GM12878 (cell line): ENCODE data around the gene PITPNM3. TPM values are rescaled to one million over a fixed set of nuclear protein-coding genes. Genes with fewer than 3 reads are reported as not detected.

Experiments
- ASH2L ChIP-seq: fragments of 300-600, 200-600 bp; sonication (generic); IDR thresholded peaks from 2 replicates; pipeline ENCODE4 v1.6.1; 2017; ENCODE audit warnings: low read depth, mild to moderate bottlenecking, borderline replicate concordance
- MEF2B ChIP-seq: fragments of 450-650 bp; IDR thresholded peaks from 2 replicates; pipeline ENCODE4 v1.6.1; 2018; ENCODE audit warnings: mild to moderate bottlenecking, moderate library complexity; ENCODE audit not compliant: partially characterized antibody, poor library complexity, severe bottlenecking
- POLR2A ChIP-seq: IDR thresholded peaks from 2 replicates; pipeline ENCODE4 v1.6.1; 2011; ENCODE audit warnings: low read depth, mild to moderate bottlenecking, low read length
- SP1 ChIP-seq: IDR thresholded peaks from one replicate; pipeline ENCODE4 v1.6.1; 2011; ENCODE audit warnings: low read depth, low read length
- SREBF1 ChIP-seq: IDR thresholded peaks from 2 replicates; pipeline ENCODE4 v1.6.1; 2012; ENCODE audit warnings: mild to moderate bottlenecking, low read length
- YBX1 ChIP-seq: fragments of 450-650 bp; IDR thresholded peaks from 2 replicates; pipeline ENCODE4 v1.6.1; 2016; ENCODE audit warnings: antibody characterized with exemption
- polyA plus RNA-seq, 11 experiments: library from polyadenylated mRNA; depleted of rRNA in 4 of 11; unstranded in 6 of 11; stranded (reverse) in 5 of 11; fragments of >200 nt; fragmentation: Nextera tagmentation in 4 of 11; fragmentation: Illumina TruSeq in 1 of 11; extraction: Ambion mirVana in 4 of 11; extraction: Trizol in 1 of 11; gene quantifications; 1 replicate in 1 of 11; 2 replicates in 10 of 11; pipeline versions ENCODE4 v1.2.1 to v1.2.3, GENCODE V29; 2011 to 2016; ENCODE audit warnings: inconsistent platforms in 2 of 11, missing spikeins in 2 of 11, low read depth in 1 of 11
- total RNA-seq, 4 experiments: library from RNA; depleted of rRNA in 3 of 4; stranded (reverse); fragments of >200 nt in 3 of 4; fragmentation: Illumina TruSeq in 1 of 4; extraction: Trizol in 1 of 4; gene quantifications; 2 replicates each; pipeline versions ENCODE4 v1.2.1 to v1.2.3, GENCODE V29; 2013 to 2021
- TF ChIP-seq, protein P1 (sequence below): fragments of 450-650 bp; IDR thresholded peaks from 2 replicates; pipeline ENCODE4 v1.6.1; 2018; ENCODE audit warnings: borderline replicate concordance, mild to moderate bottlenecking; ENCODE audit not compliant: partially characterized antibody
- TF ChIP-seq, protein P2 (sequence below): fragments of 450-650 bp; IDR thresholded peaks from 2 replicates; pipeline ENCODE4 v1.6.1; 2017; ENCODE audit warnings: mild to moderate bottlenecking, moderate library complexity
- TF ChIP-seq, protein P3 (sequence below): fragments of 450-650 bp; formaldehyde crosslinking; IDR thresholded peaks from 2 replicates; pipeline ENCODE4 v1.4.0; 2020; ENCODE audit warnings: mild to moderate bottlenecking, moderate library complexity

Gene PITPNM3
- total and polyA plus RNA-seq, 10 of the 15 experiments (the other 5 are each of a cell fraction or from before 2014, with no cell fraction given) = 0.02 to 0.49 (median 0.19) TPM; not detected in 1

DNA sequence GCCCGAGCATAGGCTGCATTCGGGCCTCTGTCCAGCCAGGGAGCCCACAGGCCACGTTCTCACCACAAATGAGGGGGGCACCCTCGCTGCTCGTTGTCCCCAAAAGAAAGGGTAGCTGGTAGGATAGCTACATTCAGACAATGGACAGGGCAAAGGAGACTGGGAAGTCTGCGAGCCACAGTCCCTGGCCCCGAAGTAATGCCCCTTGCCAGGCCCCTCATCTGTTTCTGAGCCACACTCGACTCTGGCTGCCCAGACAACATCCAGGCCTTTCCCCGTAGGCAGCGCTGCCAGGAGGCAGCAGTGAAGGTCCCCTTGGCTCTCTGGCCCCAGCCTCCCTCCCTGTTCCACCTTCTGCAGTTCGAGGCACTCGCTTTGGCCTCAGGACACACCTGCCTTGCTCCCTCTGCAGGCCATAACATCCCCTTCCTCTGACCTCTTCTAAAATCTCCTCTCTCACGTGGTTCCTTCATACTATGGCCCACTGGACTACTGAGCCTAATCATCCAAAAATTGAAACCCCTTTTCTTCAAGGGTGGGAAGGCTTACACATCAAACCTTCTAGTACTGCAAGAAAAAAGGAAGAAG is 133.6 kb downstream of the PITPNM3 start (continued):
- TF ChIP-seq, protein P1, sequence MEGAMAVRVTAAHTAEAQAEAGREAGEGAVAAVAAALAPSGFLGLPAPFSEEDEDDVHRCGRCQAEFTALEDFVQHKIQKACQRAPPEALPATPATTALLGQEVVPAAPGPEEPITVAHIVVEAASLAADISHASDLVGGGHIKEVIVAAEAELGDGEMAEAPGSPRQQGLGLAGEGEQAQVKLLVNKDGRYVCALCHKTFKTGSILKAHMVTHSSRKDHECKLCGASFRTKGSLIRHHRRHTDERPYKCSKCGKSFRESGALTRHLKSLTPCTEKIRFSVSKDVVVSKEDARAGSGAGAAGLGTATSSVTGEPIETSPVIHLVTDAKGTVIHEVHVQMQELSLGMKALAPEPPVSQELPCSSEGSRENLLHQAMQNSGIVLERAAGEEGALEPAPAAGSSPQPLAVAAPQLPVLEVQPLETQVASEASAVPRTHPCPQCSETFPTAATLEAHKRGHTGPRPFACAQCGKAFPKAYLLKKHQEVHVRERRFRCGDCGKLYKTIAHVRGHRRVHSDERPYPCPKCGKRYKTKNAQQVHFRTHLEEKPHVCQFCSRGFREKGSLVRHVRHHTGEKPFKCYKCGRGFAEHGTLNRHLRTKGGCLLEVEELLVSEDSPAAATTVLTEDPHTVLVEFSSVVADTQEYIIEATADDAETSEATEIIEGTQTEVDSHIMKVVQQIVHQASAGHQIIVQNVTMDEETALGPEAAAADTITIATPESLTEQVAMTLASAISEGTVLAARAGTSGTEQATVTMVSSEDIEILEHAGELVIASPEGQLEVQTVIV = no peak
- TF ChIP-seq POLR2A = no peak
- TF ChIP-seq SP1 = no peak
- TF ChIP-seq, protein P2, sequence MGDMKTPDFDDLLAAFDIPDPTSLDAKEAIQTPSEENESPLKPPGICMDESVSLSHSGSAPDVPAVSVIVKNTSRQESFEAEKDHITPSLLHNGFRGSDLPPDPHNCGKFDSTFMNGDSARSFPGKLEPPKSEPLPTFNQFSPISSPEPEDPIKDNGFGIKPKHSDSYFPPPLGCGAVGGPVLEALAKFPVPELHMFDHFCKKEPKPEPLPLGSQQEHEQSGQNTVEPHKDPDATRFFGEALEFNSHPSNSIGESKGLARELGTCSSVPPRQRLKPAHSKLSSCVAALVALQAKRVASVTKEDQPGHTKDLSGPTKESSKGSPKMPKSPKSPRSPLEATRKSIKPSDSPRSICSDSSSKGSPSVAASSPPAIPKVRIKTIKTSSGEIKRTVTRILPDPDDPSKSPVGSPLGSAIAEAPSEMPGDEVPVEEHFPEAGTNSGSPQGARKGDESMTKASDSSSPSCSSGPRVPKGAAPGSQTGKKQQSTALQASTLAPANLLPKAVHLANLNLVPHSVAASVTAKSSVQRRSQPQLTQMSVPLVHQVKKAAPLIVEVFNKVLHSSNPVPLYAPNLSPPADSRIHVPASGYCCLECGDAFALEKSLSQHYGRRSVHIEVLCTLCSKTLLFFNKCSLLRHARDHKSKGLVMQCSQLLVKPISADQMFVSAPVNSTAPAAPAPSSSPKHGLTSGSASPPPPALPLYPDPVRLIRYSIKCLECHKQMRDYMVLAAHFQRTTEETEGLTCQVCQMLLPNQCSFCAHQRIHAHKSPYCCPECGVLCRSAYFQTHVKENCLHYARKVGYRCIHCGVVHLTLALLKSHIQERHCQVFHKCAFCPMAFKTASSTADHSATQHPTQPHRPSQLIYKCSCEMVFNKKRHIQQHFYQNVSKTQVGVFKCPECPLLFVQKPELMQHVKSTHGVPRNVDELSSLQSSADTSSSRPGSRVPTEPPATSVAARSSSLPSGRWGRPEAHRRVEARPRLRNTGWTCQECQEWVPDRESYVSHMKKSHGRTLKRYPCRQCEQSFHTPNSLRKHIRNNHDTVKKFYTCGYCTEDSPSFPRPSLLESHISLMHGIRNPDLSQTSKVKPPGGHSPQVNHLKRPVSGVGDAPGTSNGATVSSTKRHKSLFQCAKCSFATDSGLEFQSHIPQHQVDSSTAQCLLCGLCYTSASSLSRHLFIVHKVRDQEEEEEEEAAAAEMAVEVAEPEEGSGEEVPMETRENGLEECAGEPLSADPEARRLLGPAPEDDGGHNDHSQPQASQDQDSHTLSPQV = no peak
- no peak for TF ChIP-seq ASH2L
- TF ChIP-seq, protein P3, sequence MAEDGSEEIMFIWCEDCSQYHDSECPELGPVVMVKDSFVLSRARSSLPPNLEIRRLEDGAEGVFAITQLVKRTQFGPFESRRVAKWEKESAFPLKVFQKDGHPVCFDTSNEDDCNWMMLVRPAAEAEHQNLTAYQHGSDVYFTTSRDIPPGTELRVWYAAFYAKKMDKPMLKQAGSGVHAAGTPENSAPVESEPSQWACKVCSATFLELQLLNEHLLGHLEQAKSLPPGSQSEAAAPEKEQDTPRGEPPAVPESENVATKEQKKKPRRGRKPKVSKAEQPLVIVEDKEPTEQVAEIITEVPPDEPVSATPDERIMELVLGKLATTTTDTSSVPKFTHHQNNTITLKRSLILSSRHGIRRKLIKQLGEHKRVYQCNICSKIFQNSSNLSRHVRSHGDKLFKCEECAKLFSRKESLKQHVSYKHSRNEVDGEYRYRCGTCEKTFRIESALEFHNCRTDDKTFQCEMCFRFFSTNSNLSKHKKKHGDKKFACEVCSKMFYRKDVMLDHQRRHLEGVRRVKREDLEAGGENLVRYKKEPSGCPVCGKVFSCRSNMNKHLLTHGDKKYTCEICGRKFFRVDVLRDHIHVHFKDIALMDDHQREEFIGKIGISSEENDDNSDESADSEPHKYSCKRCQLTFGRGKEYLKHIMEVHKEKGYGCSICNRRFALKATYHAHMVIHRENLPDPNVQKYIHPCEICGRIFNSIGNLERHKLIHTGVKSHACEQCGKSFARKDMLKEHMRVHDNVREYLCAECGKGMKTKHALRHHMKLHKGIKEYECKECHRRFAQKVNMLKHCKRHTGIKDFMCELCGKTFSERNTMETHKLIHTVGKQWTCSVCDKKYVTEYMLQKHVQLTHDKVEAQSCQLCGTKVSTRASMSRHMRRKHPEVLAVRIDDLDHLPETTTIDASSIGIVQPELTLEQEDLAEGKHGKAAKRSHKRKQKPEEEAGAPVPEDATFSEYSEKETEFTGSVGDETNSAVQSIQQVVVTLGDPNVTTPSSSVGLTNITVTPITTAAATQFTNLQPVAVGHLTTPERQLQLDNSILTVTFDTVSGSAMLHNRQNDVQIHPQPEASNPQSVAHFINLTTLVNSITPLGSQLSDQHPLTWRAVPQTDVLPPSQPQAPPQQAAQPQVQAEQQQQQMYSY = no peak
- TF ChIP-seq SREBF1 = no peak
- TF ChIP-seq YBX1 = no peak
- TF ChIP-seq MEF2B = no peak
